Loucy (cell line): ENCODE data around the gene DROSHA.

Experiments
- EZH2phosphoT487 ChIP-seq: fragments of 200-600 bp; IDR thresholded peaks from 2 replicates; pipeline ENCODE4 v1.6.1; 2018; ENCODE audit warnings: antibody characterized with exemption, mild to moderate bottlenecking, moderate library complexity, borderline replicate concordance
- TF ChIP-seq, protein P1 (sequence below): fragments of 200-600 bp; sonication (generic); conservative IDR thresholded peaks from 2 replicates; pipeline ENCODE4 v1.5.1; 2014; ENCODE audit warnings: mild to moderate bottlenecking, antibody characterized with exemption, low read length

DNA sequence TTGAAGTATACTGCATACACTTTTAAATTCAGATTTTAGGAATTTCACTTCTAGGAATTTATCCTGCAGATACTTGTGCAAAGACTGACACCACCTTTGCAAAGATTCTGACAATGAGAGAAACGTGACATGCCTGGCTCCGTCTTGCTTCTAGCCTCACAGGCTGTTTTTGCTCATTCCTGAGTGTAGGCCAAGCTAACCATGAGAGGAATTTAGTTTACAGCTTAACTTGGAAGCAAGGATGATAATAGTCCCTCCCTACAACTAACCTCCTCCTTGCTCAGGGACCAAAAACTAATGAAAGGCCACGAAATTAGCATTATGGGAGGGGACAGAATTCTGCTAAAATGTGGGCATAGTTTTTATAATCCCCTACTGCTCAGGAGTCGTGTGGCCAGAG is 31.3 kb upstream of the DROSHA start:
- TF ChIP-seq, protein P1, sequence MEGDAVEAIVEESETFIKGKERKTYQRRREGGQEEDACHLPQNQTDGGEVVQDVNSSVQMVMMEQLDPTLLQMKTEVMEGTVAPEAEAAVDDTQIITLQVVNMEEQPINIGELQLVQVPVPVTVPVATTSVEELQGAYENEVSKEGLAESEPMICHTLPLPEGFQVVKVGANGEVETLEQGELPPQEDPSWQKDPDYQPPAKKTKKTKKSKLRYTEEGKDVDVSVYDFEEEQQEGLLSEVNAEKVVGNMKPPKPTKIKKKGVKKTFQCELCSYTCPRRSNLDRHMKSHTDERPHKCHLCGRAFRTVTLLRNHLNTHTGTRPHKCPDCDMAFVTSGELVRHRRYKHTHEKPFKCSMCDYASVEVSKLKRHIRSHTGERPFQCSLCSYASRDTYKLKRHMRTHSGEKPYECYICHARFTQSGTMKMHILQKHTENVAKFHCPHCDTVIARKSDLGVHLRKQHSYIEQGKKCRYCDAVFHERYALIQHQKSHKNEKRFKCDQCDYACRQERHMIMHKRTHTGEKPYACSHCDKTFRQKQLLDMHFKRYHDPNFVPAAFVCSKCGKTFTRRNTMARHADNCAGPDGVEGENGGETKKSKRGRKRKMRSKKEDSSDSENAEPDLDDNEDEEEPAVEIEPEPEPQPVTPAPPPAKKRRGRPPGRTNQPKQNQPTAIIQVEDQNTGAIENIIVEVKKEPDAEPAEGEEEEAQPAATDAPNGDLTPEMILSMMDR: no peak
- TF ChIP-seq EZH2phosphoT487: no peak
